Esophagus squamous epithelium (tissue), 4 donors: ENCODE data around the gene CADPS.

Experiments used
- CTCF ChIP-seq, 6 experiments: fragments of 450-650 bp in 4 of 6; fragments of 200-600 bp in 2 of 6; sonication (generic) in 2 of 6; IDR thresholded peaks; one replicate each; pipeline ENCODE4 v1.5.1; 2016 to 2019; ENCODE audit warnings: antibody characterized with exemption in 6 of 6, mild to moderate bottlenecking in 4 of 6, moderate library complexity in 4 of 6
- POLR2A ChIP-seq, 4 donors: fragments of 450-650 bp; IDR thresholded peaks; one replicate each; pipeline ENCODE4 v1.6.1; 2017; ENCODE audit warnings: antibody characterized with exemption in 4 of 4, mild to moderate bottlenecking in 4 of 4, moderate library complexity in 3 of 4

GRCh38 chr3:62554264-62554799 is 320.9 kb downstream of the CADPS start:
- TF ChIP-seq CTCF (IDR thresholded peaks at IDR 0.05) (peak in 1 of 6 experiments; percentile 35), POLR2A (IDR thresholded peaks at IDR 0.05) (no peak)
